NCI-H187 (cell line): ENCODE data around the gene ATP6V0B.

Experiments
- DNase-seq, 2 experiments: peaks; one replicate each; lab custom pipeline; 2025; lab: John Stamatoyannopoulos, UW

The ATP6V0B gene

GRCh38 chr1:43946236-43947060 is 28.3 kb upstream of the ATP6V0B start, which contains the start of gene IPO13:
TSS of gene IPO13 (plus strand) at chr1:43946950. CDS start at chr1:43947601, 651 bp downstream.
- peak; percentile 90 to 93 for DNase-seq

- no peak for DNase-seq
Observed at GRCh38 chr1:43947061-43947873, 27.5 kb upstream of the ATP6V0B start.

DNA sequence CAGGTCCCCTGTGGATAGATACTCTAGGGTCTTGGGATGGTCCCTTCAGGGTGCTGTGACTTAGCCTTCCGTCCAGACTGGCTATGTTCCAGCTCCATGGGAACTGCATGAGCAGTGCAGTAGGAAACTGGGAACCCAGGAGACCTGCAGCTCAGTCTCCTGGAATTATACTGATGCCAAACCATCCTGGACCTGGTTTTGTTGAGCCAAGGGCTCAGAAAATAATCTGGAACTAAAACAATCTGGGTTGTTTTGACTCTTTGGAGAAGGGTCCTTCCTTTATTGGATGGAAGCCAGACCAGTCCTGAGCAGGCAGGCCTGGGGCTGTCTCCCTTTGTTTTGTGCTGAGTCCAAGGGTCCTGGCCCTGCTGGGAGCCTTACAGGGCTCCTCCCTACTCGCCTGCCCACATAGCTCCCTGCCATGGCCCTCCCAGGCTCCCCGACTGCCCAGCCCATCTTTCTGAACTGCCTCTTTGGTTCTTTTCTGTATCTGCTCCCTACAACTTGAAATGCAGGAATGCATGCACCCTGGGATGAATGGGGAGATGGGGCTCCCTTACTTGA is 26.8 kb upstream of the ATP6V0B start:
- no peak for DNase-seq

GRCh38 chr1:43949678-43950077 is 25.1 kb upstream of the ATP6V0B start:
- DNase-seq = no peak

- DNase-seq = peak in 1 of 2 experiments; percentile 42
Observed at GRCh38 chr1:43951021-43951985, 23.5 kb upstream of the ATP6V0B start.

- DNase-seq = peak; percentile 71 to 88
Observed at GRCh38 chr1:43952731-43953346, 21.9 kb upstream of the ATP6V0B start.

- no peak for DNase-seq
Observed at GRCh38 chr1:43953361-43953760, 21.4 kb upstream of the ATP6V0B start.

DNA sequence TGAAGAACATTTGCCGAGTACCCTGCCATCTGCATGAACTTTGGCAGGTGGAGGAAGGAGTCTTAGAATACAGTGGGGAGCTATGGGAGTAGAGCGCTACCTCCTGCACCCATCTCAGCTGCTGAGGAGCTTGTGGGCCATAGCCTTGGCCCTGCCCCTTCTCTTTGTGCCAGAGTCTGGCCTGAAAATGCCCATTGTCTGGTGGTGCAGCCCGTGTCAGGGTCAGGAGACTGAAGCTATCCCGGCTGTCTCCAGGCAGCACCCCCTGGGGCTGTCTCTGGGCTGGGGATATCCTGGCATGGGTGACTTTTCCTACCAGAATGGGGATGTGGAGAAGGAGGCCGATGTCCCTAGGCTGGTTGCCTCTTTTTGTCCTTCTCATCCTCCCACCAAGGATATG is 20.7 kb upstream of the ATP6V0B start:
- DNase-seq = no peak

DNA sequence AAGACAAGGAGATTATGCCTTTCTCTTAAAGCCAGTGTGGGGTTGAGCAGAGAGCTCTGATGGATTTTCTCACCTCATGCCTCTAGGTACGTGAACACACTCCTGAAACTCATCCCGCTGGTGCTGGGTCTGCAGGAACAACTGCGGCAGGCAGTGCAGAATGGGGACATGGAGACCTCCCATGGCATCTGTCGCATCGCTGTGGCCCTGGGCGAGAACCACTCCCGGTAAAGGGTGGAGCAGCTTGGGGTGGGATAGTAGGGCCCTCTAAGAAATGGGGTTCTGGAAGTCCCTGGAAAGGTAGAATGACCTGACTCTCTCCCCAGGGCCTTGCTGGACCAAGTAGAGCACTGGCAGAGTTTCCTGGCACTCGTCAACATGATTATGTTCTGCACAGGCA is 18.5 kb upstream of the ATP6V0B start:
- DNase-seq = no peak

DNA sequence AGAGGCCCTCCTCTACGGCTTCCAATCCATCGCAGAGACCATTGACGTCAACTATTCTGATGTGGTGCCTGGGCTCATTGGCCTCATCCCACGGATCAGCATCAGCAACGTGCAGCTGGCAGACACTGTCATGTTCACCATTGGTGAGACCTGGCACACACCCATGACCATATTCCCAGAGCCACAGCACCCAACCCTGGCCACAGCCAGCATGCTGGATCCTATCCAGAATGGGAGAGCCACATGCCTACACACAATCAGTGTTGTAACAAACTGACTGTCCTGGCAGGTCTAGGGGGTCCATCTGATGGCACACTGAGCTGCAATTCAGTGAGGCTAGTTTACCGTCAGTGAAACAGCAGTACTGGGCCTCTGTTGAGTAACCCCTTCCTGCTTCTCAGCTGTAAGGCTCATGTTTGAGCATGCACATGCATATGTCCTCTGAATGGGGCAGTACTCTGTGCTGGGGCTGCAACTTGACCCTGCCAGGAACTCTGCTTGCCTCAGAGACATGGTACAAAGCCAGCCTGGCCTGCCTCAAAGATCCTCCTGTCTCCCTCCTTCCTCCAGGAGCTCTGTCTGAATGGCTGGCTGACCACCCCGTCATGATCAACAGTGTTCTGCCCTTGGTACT is 17.2 kb upstream of the ATP6V0B start:
- no peak for DNase-seq

GRCh38 chr1:43958351-43959255 is 16.2 kb upstream of the ATP6V0B start:
- no peak for DNase-seq

- no peak for DNase-seq
Observed at GRCh38 chr1:43960798-43961197, 14.0 kb upstream of the ATP6V0B start.

DNA sequence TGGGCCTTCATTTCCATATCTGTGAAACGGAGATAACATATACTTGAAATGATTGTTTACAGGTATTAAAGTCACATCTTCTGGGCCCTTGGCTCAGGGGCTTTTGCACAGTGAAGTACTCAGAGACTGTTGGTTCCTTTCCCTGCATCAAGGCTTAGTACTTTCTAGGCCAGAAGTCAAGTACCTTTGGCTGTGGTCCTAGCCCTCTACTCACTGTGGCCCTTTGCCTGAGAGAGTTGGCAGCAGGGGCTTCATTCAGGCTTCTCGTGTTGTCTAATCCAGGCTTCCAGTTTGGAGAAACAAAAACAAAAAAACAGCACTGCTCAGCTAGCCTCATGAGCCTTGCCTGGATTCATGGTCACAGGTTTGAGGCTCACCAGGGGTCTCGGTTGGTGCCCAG is 13.1 kb upstream of the ATP6V0B start:
- DNase-seq = no peak

GRCh38 chr1:43962324-43962723 is 12.4 kb upstream of the ATP6V0B start:
- DNase-seq = no peak

- DNase-seq = no peak
Observed at GRCh38 chr1:43963006-43963405, 11.8 kb upstream of the ATP6V0B start.

- DNase-seq = no peak
Observed at GRCh38 chr1:43963890-43964289, 10.9 kb upstream of the ATP6V0B start.

DNA sequence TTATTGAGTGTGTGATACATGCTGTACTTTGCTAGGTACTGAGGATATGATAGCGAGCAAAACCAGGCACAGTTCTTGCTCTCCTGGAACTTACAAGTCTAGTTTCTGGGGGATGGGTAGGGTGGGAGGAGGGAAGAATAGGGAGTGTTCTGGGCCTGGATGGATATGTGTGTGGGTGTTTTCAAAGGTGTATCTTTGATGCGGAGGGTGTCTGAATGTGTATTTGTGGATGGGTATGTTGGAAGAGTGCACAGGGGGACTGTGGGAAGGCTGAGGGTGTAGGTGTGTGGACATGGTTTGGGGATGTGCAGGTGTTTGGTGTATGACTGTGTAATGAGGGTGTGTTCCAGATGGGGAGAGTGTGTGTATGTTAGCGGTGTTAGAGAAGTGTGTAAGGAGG is 9.4 kb upstream of the ATP6V0B start:
- DNase-seq = no peak

DNA sequence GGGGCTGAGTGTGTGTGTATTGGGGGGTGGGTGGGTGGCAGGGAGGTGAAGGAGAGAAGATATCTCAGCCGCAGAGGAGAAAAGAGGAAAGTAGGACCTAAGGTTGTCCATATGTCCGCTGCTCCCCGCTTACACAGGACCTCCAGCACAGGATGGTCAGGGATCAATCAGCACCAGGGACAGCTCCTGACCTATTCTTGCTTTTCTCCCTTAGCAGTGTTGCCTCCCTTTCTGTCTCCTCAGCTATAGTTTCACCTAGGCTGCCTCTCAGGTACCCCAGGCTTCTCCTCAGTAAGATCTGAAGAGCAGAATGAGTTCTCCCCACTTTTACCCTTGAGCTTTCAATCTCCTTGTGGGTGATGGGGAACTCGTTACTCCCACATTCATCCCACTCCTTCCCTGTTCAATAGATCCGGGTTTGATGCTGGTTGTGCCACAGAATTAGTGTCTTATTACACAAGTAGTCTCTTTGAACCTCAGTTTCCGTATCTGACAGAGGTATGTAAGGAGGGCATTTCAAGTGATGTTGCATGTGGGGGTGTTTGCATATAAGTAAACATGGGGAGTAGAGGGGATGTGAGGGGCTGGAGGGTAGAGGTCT is 6.3 kb upstream of the ATP6V0B start:
- DNase-seq = no peak

DNA sequence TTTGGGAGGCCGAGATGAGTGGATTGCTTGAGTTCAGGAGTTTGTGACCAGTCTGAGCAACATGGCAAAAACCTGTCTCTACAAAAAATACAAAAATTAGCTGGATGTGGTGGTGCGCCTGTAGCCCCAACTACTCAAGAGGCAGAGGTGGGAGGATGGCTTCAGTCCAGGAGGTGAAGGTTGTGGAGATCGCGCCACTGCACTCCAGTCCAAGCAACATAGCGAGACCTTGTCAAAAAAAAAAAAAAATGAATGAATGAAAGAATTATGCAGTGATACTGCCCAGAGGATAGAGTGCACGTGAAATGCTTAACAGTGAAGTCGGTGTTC is 5.4 kb upstream of the ATP6V0B start:
- no peak for DNase-seq
